Ishikawa (cell line): Measurements from ENCODE around the gene RAMP2.

Source experiments
- CEBPB ChIP-seq: IDR thresholded peaks from 2 replicates; pipeline ENCODE4 v1.6.1; 2012
- CREB1 ChIP-seq: IDR thresholded peaks from 2 replicates; pipeline ENCODE4 v1.6.1; 2012; ENCODE audit warnings: low read depth
- EGR1 ChIP-seq: IDR thresholded peaks from 2 replicates; pipeline ENCODE4 v1.6.1; 2012
- EP300 ChIP-seq: IDR thresholded peaks from 2 replicates; pipeline ENCODE4 v1.6.1; 2012; ENCODE audit warnings: borderline replicate concordance
- FOXM1 ChIP-seq: IDR thresholded peaks from 2 replicates; pipeline ENCODE4 v1.6.1; 2012; ENCODE audit warnings: low read depth, borderline replicate concordance
- MAX ChIP-seq: IDR thresholded peaks from 2 replicates; pipeline ENCODE4 v1.6.1; 2012
- NFIC ChIP-seq: IDR thresholded peaks from 2 replicates; pipeline ENCODE4 v1.6.1; 2012
- RAD21 ChIP-seq: IDR thresholded peaks from 2 replicates; pipeline ENCODE4 v1.6.1; 2012; ENCODE audit warnings: low read depth
- TAF1 ChIP-seq: IDR thresholded peaks from 2 replicates; pipeline ENCODE4 v1.6.1; 2012; ENCODE audit warnings: low read depth, mild to moderate bottlenecking
- TCF12 ChIP-seq: IDR thresholded peaks from 2 replicates; pipeline ENCODE4 v1.6.1; 2012; ENCODE audit warnings: low read depth
- TEAD4 ChIP-seq: IDR thresholded peaks from 2 replicates; pipeline ENCODE4 v1.6.1; 2012
- YY1 ChIP-seq: IDR thresholded peaks from 2 replicates; pipeline ENCODE4 v1.6.1; 2012; ENCODE audit warnings: low read depth
- ZBTB7A ChIP-seq: IDR thresholded peaks from 2 replicates; pipeline ENCODE4 v1.6.1; 2012; ENCODE audit warnings: low read depth
- TF ChIP-seq, protein P1 (sequence below): IDR thresholded peaks from 2 replicates; pipeline ENCODE4 v1.6.1; 2012
- TF ChIP-seq, protein P2 (sequence below): IDR thresholded peaks from 2 replicates; pipeline ENCODE4 v1.6.1; 2012; ENCODE audit warnings: low read depth, mild to moderate bottlenecking

The RAMP2 gene

GRCh38 chr17:42766124-42766523 is 5.1 kb downstream of the RAMP2 start:
- no peak for TF ChIP-seq CEBPB
- no peak for TF ChIP-seq TEAD4
- no peak for TF ChIP-seq RAD21
- no peak for TF ChIP-seq MAX
- no peak for TF ChIP-seq NFIC

DNA sequence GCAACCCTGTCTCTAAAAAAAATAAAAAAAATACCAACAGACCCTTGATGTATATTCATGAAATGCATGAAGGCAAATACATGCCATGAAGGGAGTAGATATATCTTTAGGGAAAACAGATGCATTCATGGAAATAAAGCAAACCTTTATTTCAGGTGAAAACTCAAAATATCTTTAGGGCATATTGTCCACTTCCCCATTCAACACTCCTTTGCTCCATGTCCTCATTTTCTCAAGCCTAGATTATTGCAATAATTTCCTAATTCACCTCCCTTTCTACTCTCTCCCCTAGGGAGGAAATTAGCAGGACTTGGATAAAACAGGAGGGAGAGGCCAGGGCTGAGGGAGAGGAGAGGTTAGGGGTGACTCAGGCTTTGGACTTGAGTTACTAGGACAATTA is 6.5 kb downstream of the RAMP2 start:
- TF ChIP-seq CREB1, result no peak
- TF ChIP-seq EP300, result no peak
- no peak for TF ChIP-seq EGR1
- TF ChIP-seq ZBTB7A, result no peak
- no peak for TF ChIP-seq RAD21
- TF ChIP-seq MAX, result no peak
- no peak for TF ChIP-seq NFIC
- TF ChIP-seq FOXM1, result no peak
- TF ChIP-seq, protein P1, sequence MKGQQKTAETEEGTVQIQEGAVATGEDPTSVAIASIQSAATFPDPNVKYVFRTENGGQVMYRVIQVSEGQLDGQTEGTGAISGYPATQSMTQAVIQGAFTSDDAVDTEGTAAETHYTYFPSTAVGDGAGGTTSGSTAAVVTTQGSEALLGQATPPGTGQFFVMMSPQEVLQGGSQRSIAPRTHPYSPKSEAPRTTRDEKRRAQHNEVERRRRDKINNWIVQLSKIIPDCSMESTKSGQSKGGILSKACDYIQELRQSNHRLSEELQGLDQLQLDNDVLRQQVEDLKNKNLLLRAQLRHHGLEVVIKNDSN, result no peak
- no peak for TF ChIP-seq TAF1
- no peak for TF ChIP-seq TCF12
- TF ChIP-seq CEBPB, result no peak
- TF ChIP-seq, protein P2, sequence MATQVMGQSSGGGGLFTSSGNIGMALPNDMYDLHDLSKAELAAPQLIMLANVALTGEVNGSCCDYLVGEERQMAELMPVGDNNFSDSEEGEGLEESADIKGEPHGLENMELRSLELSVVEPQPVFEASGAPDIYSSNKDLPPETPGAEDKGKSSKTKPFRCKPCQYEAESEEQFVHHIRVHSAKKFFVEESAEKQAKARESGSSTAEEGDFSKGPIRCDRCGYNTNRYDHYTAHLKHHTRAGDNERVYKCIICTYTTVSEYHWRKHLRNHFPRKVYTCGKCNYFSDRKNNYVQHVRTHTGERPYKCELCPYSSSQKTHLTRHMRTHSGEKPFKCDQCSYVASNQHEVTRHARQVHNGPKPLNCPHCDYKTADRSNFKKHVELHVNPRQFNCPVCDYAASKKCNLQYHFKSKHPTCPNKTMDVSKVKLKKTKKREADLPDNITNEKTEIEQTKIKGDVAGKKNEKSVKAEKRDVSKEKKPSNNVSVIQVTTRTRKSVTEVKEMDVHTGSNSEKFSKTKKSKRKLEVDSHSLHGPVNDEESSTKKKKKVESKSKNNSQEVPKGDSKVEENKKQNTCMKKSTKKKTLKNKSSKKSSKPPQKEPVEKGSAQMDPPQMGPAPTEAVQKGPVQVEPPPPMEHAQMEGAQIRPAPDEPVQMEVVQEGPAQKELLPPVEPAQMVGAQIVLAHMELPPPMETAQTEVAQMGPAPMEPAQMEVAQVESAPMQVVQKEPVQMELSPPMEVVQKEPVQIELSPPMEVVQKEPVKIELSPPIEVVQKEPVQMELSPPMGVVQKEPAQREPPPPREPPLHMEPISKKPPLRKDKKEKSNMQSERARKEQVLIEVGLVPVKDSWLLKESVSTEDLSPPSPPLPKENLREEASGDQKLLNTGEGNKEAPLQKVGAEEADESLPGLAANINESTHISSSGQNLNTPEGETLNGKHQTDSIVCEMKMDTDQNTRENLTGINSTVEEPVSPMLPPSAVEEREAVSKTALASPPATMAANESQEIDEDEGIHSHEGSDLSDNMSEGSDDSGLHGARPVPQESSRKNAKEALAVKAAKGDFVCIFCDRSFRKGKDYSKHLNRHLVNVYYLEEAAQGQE, result no peak
- TF ChIP-seq TEAD4, result no peak
- TF ChIP-seq YY1, result no peak

GRCh38 chr17:42772945-42773289 is 11.9 kb downstream of the RAMP2 start:
- TF ChIP-seq, protein P2, result no peak
- TF ChIP-seq MAX, result no peak
- TF ChIP-seq, protein P1, result no peak

GRCh38 chr17:42773290-42774035 is 12.4 kb downstream of the RAMP2 start, which contains the start of gene VPS25:
TSS of gene VPS25 (plus strand) at chr17:42773449. CDS start at chr17:42773476, 27 bp downstream.
- TF ChIP-seq TEAD4 (no peak; the same call in 1 of the 2 replicates), TAF1 (peak; percentile 99), TCF12 (peak; percentile 82), FOXM1 (no peak), MAX (peak; percentile 62), ZBTB7A (no peak), EGR1 (no peak), CREB1 (no peak), YY1 (peak; percentile 86), RAD21 (peak; percentile 3; the same call in 1 of the 2 replicates), EP300 (no peak), NFIC (0 out of 2 replicates have a peak, but pooled peaks have one; percentile 21), CEBPB (no peak; the same call in 1 of the 2 replicates)
- TF ChIP-seq, protein P1, result peak; percentile 61
- TF ChIP-seq, protein P2, result no peak
